ENCODE measurements around the gene CCNT2. TPM values are rescaled to one million over a fixed set of nuclear protein-coding genes. Genes with fewer than 3 reads are reported as not detected.

CCNT2 gene
- total RNA-seq, 5 donors from 2014 or later (not counting 1 experiment from before 2014, with no cell fraction given): 51.7 to 75.3 (median 62.6) TPM

DNA sequence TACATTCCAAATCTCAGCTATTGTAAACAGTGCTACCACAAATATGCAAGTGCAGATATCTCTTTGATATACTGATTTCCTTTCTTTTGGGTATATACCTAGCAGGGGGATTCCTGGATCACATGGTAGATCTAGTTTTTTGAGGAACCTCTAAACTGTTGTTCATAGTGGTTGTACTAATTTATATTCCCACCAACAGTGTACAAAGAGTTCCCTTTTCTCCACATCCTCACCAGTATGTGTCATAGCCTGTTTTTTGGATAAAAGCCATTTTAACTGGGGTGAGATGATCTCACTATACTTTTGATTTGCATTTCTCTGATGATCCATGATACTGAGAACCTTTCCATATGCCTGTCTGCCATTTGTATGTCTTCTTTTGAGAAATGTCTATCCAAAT lies 6.3 kb upstream of the CCNT2 start:
- no peak for DNase-seq
- H3K27ac ChIP-seq (ENCODE audit: low read length): no peak overlapping the region
- ATAC-seq (replicated peaks in 1 of 4): no peak
- H3K27me3 ChIP-seq (replicated peaks in 1 of 2; ENCODE audit: control insufficient read depth in 2 of 2, extremely low read depth in 1 of 2, insufficient read depth in 2 of 2, low read length in 1 of 2): no peaks in the 10 kb centered on the region
- Mint-ChIP-seq H3K4me1 (peaks cover 0 to 7% (median 4%) of the 10 kb centered on the region in 3 donors), H3K36me3 (peaks cover 12% of the 10 kb centered on the region), H3K27ac (no peak overlapping the region), H3K27me3 (no peaks in the 10 kb centered on the region), H3K4me3 (no peak overlapping the region), H3K9me3 (peaks cover 0 to 22% (median 6%) of the 10 kb centered on the region in 3 donors)
- ChIA-PET POLR2A (no interaction called here), CTCF (no interaction called here)
- no peaks in the 10 kb centered on the region for H3K36me3 ChIP-seq (ENCODE audit: control insufficient read depth in 2 of 2, extremely low read depth in 1 of 2, insufficient read depth in 1 of 2, low read length in 1 of 2)
- no peaks in the 10 kb centered on the region for H3K9me3 ChIP-seq
- no peak overlapping the region for H3K4me3 ChIP-seq (ENCODE audit: control insufficient read depth in 1 of 2, extremely low read depth in 1 of 2, low read length in 1 of 2)
- H3K4me1 ChIP-seq (ENCODE audit: control insufficient read depth in 1 of 2, extremely low read depth in 1 of 2, insufficient read depth in 2 of 2, low read length in 2 of 2): peaks cover 6 to 7% of the 10 kb centered on the region in 2 experiments

DNA sequence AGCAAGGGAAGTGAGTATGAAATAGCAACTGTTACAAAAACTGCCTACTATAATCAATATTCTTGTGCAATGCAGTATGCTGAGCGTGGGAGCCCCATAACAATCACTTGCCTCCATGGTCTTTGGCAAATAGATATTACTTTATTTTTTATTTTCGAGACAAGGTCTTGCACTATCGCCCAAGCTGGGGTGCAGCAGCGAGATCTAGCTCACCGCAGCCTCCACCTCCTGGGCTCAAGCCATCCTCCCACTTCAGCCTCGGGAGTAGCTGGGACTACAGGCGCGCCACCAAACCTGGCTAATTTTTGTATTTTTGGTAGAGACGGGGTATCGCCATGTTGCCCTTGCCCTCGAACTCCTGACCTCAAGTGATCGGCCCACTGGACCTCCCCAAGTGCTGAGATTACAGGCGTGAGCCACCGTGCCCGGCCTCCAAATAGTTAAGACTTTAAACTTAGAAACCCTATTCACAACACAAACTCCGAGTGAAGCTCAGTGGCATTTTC lies 1.2 kb upstream of the CCNT2 start:
- Mint-ChIP-seq H3K4me3 (peak overlapping the region; percentile 94 to 99 (median 97)), H3K27ac (peak overlapping the region; percentile 97 to 100), H3K4me1 (peaks cover 29 to 43% (median 40%) of the 10 kb centered on the region in 3 donors), H3K27me3 (no peaks in the 10 kb centered on the region), H3K9me3 (peaks cover 0 to 4% (median 0%) of the 10 kb centered on the region in 3 donors), H3K36me3 (peaks cover 13% of the 10 kb centered on the region)
- Histone ChIP-seq H3K27me3 (replicated peaks in 1 of 2; ENCODE audit: control insufficient read depth in 2 of 2, extremely low read depth in 1 of 2, insufficient read depth in 2 of 2, low read length in 1 of 2) (no peaks in the 10 kb centered on the region), H3K36me3 (ENCODE audit: control insufficient read depth in 2 of 2, extremely low read depth in 1 of 2, insufficient read depth in 1 of 2, low read length in 1 of 2) (peaks cover 0 to 2% of the 10 kb centered on the region in 2 donors), H3K4me3 (ENCODE audit: control insufficient read depth in 1 of 2, extremely low read depth in 1 of 2, low read length in 1 of 2) (peak overlapping the region; percentile 71 to 89), H3K9me3 (no peaks in the 10 kb centered on the region), H3K4me1 (ENCODE audit: control insufficient read depth in 1 of 2, extremely low read depth in 1 of 2, insufficient read depth in 2 of 2, low read length in 2 of 2) (peaks cover 19 to 27% of the 10 kb centered on the region in 2 experiments), H3K27ac (ENCODE audit: low read length) (peak overlapping the region; percentile 95)
- DNase-seq: peak in 7 of 35 experiments; percentile 1 to 13 (median 4)
- WGBS (ENCODE audit: insufficient coverage): 50% methylated on average over 6 of the region's 16 CpGs
- ATAC-seq (replicated peaks in 1 of 4): no peak
- POLR2A ChIA-PET: interaction anchor here in 1 of 2 donors (0.6 to 0.9 kb wide), 3 partner anchors 247 to 1222 kb away, joined by 3 to 6 read pairs (median 3); no protein-coding TSS in a partner anchor
- CTCF ChIA-PET: interaction anchor here (0.5 to 1.1 kb wide), 5 partner anchors 17 to 1036 kb away, joined by 3 to 8 read pairs (median 3); no protein-coding TSS in a partner anchor

DNA sequence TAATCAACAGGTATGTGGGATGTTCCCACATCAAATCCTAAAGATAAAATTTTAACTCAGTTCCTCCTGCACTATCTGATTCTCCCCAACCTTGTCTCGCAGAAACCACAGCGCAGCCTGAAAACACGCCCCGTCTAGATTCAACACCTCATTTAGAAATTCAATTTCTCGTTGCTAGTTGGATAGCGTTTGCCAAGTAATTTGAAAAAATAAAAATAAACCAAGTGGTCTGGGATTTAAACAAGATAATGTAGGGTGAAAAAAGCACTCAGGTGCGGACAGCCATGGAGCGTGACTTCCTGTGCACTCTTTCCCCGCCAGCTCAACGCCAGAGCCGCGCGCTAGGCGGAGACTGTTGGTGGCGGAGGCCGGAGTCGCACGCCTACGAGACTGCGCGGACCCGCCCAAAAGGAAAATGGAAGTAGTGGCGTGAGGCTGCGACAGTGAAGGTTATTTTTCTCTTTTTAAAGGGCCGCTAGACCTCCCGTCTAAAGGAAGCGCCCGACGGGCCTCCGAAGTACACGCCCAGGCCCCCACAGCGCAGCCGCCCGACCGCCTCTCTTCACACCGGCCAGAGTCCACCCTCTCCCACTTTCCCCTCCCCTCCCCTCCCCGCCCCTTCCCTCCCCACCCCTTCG lies 615 bp upstream of the CCNT2 start:
- no peaks in the 10 kb centered on the region for H3K9me3 ChIP-seq
- H3K36me3 ChIP-seq (ENCODE audit: control insufficient read depth in 2 of 2, extremely low read depth in 1 of 2, insufficient read depth in 1 of 2, low read length in 1 of 2): peaks cover 0 to 6% of the 10 kb centered on the region in 2 donors
- DNase-seq: peak in 34 of 35 experiments; percentile 76 to 94 (median 88)
- WGBS (ENCODE audit: insufficient coverage): 0% methylated on average over 6 of the region's 38 CpGs
- H3K4me1 ChIP-seq (ENCODE audit: control insufficient read depth in 1 of 2, extremely low read depth in 1 of 2, insufficient read depth in 2 of 2, low read length in 2 of 2): peaks cover 19 to 27% of the 10 kb centered on the region in 2 experiments
- Mint-ChIP-seq H3K4me1 (peaks cover 35 to 49% (median 46%) of the 10 kb centered on the region in 3 donors), H3K36me3 (peaks cover 13% of the 10 kb centered on the region), H3K27ac (peak overlapping the region; percentile 97 to 100), H3K4me3 (peak overlapping the region; percentile 94 to 99 (median 97)), H3K27me3 (no peaks in the 10 kb centered on the region), H3K9me3 (peaks cover 0 to 4% (median 0%) of the 10 kb centered on the region in 3 donors)
- H3K4me3 ChIP-seq (ENCODE audit: control insufficient read depth in 1 of 2, extremely low read depth in 1 of 2, low read length in 1 of 2): peak overlapping the region; percentile 71 to 89
- H3K27me3 ChIP-seq (replicated peaks in 1 of 2; ENCODE audit: control insufficient read depth in 2 of 2, extremely low read depth in 1 of 2, insufficient read depth in 2 of 2, low read length in 1 of 2): no peaks in the 10 kb centered on the region
- H3K27ac ChIP-seq (ENCODE audit: low read length): peak overlapping the region; percentile 95
- ATAC-seq (replicated peaks in 1 of 4): peak; percentile 76 to 82 (median 78)
- ChIA-PET CTCF (interaction anchor here in 1 of 2 donors (0.5 to 0.9 kb wide), 4 partner anchors 9 to 1036 kb away, joined by 3 to 8 read pairs (median 4); no protein-coding TSS in a partner anchor), POLR2A (interaction anchor here in 1 of 2 donors (0.6 to 1.7 kb wide), 5 partner anchors 9 to 1222 kb away, joined by 3 to 7 read pairs (median 3); partner anchors contain the start of genes R3HDM1 and ZRANB3)

DNA sequence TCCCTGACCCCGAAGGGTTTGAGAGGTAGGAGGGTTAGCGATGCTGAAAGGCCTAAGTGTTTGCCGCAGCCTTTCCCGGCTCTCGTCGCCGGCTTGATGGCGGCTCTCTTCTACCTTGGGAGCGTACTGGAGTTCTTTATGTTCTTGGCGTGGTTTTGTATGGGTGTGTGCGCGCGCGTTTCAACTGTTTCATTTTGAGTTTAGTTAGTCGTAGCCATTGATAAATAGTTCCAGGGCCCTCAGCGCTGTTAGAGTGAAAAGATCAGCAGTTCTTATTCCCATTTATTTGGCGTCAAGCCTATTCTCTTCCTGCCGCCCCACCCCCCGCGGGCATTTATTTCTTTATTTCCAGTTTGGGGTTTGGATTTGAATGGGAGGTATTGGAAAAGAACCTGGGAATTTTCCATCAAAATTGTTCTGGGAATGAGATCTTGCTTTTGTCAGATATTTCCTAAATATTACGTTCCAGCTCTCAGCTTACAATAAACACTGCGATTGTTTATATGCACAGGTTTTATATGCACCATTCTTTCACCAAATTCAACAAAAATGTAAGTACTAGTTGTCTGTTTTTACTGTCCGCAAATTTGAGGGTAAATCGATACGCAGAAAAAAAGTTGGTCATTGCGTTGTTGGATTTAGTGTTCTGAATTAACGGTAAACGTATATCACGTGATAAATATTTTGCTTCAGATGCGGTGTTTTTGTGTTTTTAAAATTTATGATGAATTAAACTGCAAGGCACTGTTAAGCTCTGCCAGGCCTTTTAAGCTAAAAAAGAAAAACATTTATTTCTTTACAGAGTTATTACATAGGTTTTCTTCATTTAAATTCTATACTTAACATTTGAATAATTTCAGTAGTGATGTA lies 954 bp downstream of the CCNT2 start:
- Mint-ChIP-seq H3K4me3 (peak overlapping the region; percentile 94 to 99 (median 97)), H3K36me3 (peaks cover 15% of the 10 kb centered on the region), H3K9me3 (no peaks in the 10 kb centered on the region), H3K27ac (peak overlapping the region; percentile 97 to 100), H3K27me3 (no peaks in the 10 kb centered on the region), H3K4me1 (peaks cover 51 to 65% (median 61%) of the 10 kb centered on the region in 3 donors)
- Histone ChIP-seq H3K4me1 (ENCODE audit: control insufficient read depth in 1 of 2, extremely low read depth in 1 of 2, insufficient read depth in 2 of 2, low read length in 2 of 2) (peaks cover 19 to 33% of the 10 kb centered on the region in 2 experiments), H3K27ac (ENCODE audit: low read length) (peak overlapping the region; percentile 95), H3K4me3 (ENCODE audit: control insufficient read depth in 1 of 2, extremely low read depth in 1 of 2, low read length in 1 of 2) (peak overlapping the region; percentile 89 to 96), H3K27me3 (replicated peaks in 1 of 2; ENCODE audit: control insufficient read depth in 2 of 2, extremely low read depth in 1 of 2, insufficient read depth in 2 of 2, low read length in 1 of 2) (no peaks in the 10 kb centered on the region), H3K9me3 (no peaks in the 10 kb centered on the region), H3K36me3 (ENCODE audit: control insufficient read depth in 2 of 2, extremely low read depth in 1 of 2, insufficient read depth in 1 of 2, low read length in 1 of 2) (peaks cover 0 to 16% of the 10 kb centered on the region in 2 donors)
- ChIA-PET CTCF (no interaction called here), POLR2A (interaction anchor here (0.6 to 1.7 kb wide), 5 partner anchors 7 to 1216 kb away, joined by 3 to 7 read pairs (median 3); partner anchors contain the start of genes R3HDM1 (in 1 of the 2) and ZRANB3 (in 1 of the 2))
- WGBS (ENCODE audit: insufficient coverage): 2% methylated on average over 19 of the region's 30 CpGs
- ATAC-seq (replicated peaks in 1 of 4) (no peak), DNase-seq (peak in 30 of 35 experiments; percentile 9 to 59 (median 29))

DNA sequence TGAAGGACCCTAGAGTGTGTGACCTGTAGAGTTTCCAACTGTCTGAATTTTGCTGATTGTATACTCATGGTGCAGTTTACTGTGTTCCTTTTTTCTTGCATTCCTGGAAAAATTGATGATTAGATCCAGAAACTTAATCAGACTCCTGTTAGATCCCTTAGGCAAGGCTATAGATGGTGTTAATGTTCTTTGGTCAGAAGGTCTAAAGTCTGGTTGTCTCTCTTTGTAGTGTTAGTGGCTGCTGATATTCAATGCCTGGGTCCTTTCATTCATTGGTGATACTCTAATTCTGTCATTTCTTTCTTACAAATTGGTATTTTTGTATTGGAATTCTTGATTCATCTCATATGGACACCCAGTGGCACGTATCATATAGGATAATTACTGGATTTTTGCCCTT lies 6.3 kb downstream of the CCNT2 start:
- POLR2A ChIA-PET: no interaction called here
- H3K4me3 ChIP-seq (ENCODE audit: control insufficient read depth in 1 of 2, extremely low read depth in 1 of 2, low read length in 1 of 2): no peak overlapping the region
- peak overlapping the region in 1 of 2 donors; percentile 24 for H3K27ac Mint-ChIP-seq
- peaks cover 29% of the 10 kb centered on the region for H3K36me3 Mint-ChIP-seq
- H3K9me3 ChIP-seq: no peaks in the 10 kb centered on the region
- peak overlapping the region in 1 of 3 donors; percentile 60 for H3K4me3 Mint-ChIP-seq
- DNase-seq (no peak), ATAC-seq (replicated peaks in 1 of 4) (no peak)
- CTCF ChIA-PET: no interaction called here
- peaks cover 69 to 84% (median 84%) of the 10 kb centered on the region in 3 donors for H3K4me1 Mint-ChIP-seq
- H3K27ac ChIP-seq (ENCODE audit: low read length): no peak overlapping the region
- peaks cover 22 to 31% of the 10 kb centered on the region in 2 experiments for H3K4me1 ChIP-seq (ENCODE audit: control insufficient read depth in 1 of 2, extremely low read depth in 1 of 2, insufficient read depth in 2 of 2, low read length in 2 of 2)
- H3K27me3 ChIP-seq (replicated peaks in 1 of 2; ENCODE audit: control insufficient read depth in 2 of 2, extremely low read depth in 1 of 2, insufficient read depth in 2 of 2, low read length in 1 of 2): no peaks in the 10 kb centered on the region
- WGBS (ENCODE audit: insufficient coverage): no CpG with 5 or more reads among the region's 1 CpG
- H3K36me3 ChIP-seq (ENCODE audit: control insufficient read depth in 2 of 2, extremely low read depth in 1 of 2, insufficient read depth in 1 of 2, low read length in 1 of 2): peaks cover 3 to 25% of the 10 kb centered on the region in 2 donors
- H3K9me3 Mint-ChIP-seq: no peaks in the 10 kb centered on the region
- no peaks in the 10 kb centered on the region for H3K27me3 Mint-ChIP-seq
